ENCODE measurements around the gene MITD1. TPM values are rescaled to one million over a fixed set of nuclear protein-coding genes. Genes with fewer than 3 reads are reported as not detected.
"Not testable (repeated sequence)": the region's sequence is repeated elsewhere in the genome, so short reads cannot be mapped to it uniquely, and the experiment has no call there.

MITD1 gene
- total RNA-seq, 1 experiment from 2014 or later: 65.1 TPM

DNA sequence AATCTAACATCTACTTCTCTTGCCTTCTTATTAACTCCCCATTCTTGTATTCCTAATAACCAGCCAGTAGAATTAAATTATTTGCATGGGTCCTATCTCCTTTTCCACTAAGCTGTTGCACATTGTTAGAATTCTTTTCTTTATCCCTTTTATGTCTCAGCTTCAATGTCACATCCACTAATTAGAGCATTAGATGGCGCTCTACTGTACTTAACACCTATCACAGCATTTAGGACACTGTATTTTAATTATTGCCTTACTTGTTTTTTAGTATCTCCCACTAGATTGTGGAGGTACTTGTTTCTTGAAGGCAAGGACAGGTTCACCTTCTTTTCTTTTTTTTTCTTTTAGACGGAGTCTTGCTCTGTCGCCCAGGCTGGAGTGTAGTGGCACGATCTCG lies 22.3 kb downstream of the MITD1 start:
- DNase-seq (ENCODE audit: low spot score): no peak
- in situ Hi-C loops (cut with HindIII; ENCODE audit: low sequenced_read_pairs): no loop called here

GRCh38 chr2:99156891-99157290 lies 24.0 kb downstream of the MITD1 start:
- DNase-seq (ENCODE audit: low spot score): no peak
- in situ Hi-C loops (cut with HindIII; ENCODE audit: low sequenced_read_pairs): no loop called here

GRCh38 chr2:99154643-99155536 lies 26.0 kb downstream of the MITD1 start, which contains the start of the genes LIPT1 and TSGA10:
Gene LIPT1 (plus strand): TSS chr2:99154967. CDS start chr2:99161958, 6,991 bp downstream.
Gene TSGA10 (minus strand): TSS chr2:99154942. CDS start chr2:99109439, 45,503 bp downstream.
- in situ Hi-C loops (cut with HindIII; ENCODE audit: low sequenced_read_pairs): no loop called here
- DNase-seq (ENCODE audit: low spot score): peak; percentile 90

- DNase-seq (ENCODE audit: low spot score): peak; percentile 73
- in situ Hi-C loops (cut with HindIII; ENCODE audit: low sequenced_read_pairs): no loop called here
Measured at GRCh38 chr2:99153921-99154604, 26.8 kb downstream of the MITD1 start.

DNA sequence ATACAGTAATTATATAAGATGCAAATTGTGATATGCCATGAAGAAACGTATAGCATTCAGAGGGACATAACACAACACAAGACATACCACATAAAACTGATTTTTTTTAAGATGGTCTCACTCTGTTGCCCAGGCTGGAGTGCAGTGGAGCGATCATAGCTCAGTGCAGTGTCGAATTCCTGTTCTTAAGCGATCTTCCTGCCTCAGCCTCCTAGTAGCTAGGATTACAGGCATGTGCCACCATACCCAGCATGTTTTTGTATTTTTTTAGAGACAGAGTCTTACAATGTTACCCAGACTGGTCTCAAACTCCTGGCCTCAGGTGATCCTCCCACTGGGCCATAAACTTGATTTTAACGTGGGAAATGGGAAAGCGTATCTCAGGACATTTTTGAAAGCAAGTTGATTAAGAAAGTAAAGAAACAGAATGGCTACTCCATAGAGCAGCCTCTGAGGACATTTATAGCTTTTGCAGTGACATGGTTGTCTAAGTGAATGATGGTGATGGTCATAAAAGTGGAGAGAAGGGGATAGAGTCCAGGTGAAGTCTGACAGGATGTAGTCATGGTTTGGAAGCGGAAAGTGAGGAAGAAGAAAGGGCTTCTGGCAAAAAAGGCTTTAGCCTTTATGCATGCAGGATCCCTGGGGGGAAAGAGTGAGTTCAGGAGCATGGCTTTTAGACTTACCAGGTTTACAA lies 28.5 kb downstream of the MITD1 start:
- in situ Hi-C loops (cut with HindIII; ENCODE audit: low sequenced_read_pairs): no loop called here
- no peak for DNase-seq (ENCODE audit: low spot score)

GRCh38 chr2:99150706-99151105 lies 30.2 kb downstream of the MITD1 start:
- in situ Hi-C loops (cut with HindIII; ENCODE audit: low sequenced_read_pairs): no loop called here

DNA sequence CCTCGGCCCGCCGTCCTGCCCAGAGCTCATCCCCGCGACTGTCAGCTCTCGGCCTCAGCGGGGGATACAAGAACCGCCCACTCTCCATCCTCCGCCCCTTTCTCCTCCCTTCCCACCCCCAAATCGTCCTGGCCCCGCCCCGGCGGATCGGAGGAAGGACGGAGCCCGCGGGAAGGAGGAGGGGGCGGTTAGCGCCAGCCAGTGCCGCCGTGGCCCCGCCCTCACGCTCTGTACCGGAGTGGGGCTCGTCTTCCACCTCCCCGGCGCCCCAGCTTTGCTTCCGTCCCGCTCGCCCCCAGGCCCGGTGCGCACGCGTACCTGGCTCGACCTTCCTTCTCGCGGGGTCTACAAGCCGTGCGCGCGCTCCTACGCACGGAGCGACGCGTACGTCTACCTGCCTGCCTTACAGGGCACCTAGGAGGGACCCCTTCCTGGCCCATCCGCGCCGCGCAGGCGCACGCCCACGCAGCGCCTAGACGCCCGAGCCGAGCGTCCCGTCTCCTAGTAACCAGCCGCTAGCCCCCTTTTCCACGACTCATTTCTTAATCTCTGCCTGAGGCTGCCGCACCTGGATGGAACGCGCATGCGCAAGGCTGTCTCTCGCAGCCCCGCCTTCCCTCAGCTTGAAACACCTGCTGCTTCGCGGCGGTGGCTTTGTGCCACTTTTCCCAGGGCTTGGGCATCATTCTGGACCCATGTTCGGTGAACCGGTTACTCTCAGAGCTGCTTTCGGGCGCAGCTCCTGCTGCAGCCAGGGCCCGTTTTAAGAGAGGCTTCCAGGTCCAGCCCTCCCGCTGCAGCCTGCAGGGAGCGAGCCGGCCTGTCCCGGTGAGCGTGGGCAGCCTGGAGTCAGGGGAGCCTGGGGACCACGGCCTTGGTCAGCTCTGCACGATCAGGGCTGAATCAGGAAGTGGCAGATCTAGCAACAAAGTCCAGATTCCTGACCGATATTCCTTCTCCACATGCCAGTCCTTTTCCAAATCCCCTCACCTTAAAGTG lies 39.4 kb downstream of the MITD1 start, which contains the start of gene C2orf15:
Gene C2orf15, plus strand, starts transcription at position 598 of the 999 bp plus-strand sequence. CDS start 8,852 bp downstream, outside the sequence.
- DNase-seq (ENCODE audit: low spot score): peak; percentile 97
- in situ Hi-C loops (cut with HindIII; ENCODE audit: low sequenced_read_pairs): no loop called here

More at GRCh38 chr2:99150706-99151105, 30.2 kb downstream of the MITD1 start:
- no peak for DNase-seq (ENCODE audit: low spot score)

DNA sequence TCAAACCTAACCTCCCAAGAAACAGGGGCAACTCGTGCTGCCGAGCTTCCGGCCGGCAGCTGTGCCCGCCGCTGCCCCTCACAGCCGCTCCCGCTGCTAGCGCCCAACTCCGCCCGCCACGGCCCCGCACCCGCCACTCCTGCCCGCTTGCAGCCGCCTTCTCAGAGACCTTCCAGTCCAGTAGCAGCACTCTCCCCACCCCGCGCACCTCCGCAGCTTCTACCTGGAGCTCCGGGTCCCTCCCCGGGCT lies 40.1 kb downstream of the MITD1 start:
- DNase-seq (ENCODE audit: low spot score): no peak
- in situ Hi-C loops (cut with HindIII; ENCODE audit: low sequenced_read_pairs): no loop called here

GRCh38 chr2:99140056-99140859 lies 40.6 kb downstream of the MITD1 start:
- peak; percentile 63 for DNase-seq (ENCODE audit: low spot score)
- in situ Hi-C loops (cut with HindIII; ENCODE audit: low sequenced_read_pairs): no loop called here

GRCh38 chr2:99139003-99139402 lies 41.9 kb downstream of the MITD1 start:
- in situ Hi-C loops (cut with HindIII; ENCODE audit: low sequenced_read_pairs): no loop called here
- DNase-seq (ENCODE audit: low spot score): no peak

GRCh38 chr2:99135044-99135556 lies 45.8 kb downstream of the MITD1 start:
- in situ Hi-C loops (cut with HindIII; ENCODE audit: low sequenced_read_pairs); DNase-seq (ENCODE audit: low spot score): not testable (repeated sequence)

DNA sequence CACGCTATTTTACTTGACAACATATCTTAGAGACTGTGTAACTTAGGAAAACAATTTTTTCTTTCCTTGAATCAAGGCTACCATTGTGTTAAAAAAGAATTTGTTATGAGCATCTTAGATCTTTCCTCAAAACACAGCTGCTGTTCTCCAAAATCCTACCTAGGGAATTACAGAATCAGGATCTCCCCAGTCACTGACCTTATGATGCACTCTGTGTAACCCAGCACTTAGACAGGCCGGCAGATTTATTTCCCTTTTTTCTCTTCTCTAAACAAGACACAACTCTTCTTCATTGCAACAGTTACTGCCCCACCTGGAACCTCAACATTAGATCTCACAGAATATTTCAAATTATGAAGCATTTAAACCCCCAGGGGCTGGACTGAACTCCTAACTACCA lies 52.9 kb downstream of the MITD1 start:
- in situ Hi-C loops (cut with HindIII; ENCODE audit: low sequenced_read_pairs): no loop called here
- no peak for DNase-seq (ENCODE audit: low spot score)

Other genes starting within 250 kb of the MITD1 start
- 0.43 and 2.9 TPM in 2 replicates for gene CRACDL, start 244.8 kb downstream of the MITD1 start, total RNA-seq (2014; rRNA removed; shearing (Covaris generic))
- gene C2orf15, start 39.4 kb downstream of the MITD1 start, total RNA-seq (2014; rRNA removed; shearing (Covaris generic)): 2.4 TPM in 1 of 2 replicates, not detected in the other
- gene TSGA10, start 26.1 kb downstream of the MITD1 start, total RNA-seq (2014; rRNA removed; shearing (Covaris generic)): 1.8 and 5.8 TPM in 2 replicates
- gene LIPT1, start 26.1 kb downstream of the MITD1 start, total RNA-seq (2014; rRNA removed; shearing (Covaris generic)): 6.1 and 7.7 TPM in 2 replicates
- 60.1 and 74.8 TPM in 2 replicates for gene MRPL30, start 126 bp upstream of the MITD1 start, total RNA-seq (2014; rRNA removed; shearing (Covaris generic))
- gene LYG2, start 74.6 kb upstream of the MITD1 start, total RNA-seq (2014; rRNA removed; shearing (Covaris generic)): not detected in 2 replicates
- gene LYG1, start 120.1 kb upstream of the MITD1 start, total RNA-seq (2014; rRNA removed; shearing (Covaris generic)): not detected in 2 replicates
- 102 and 106 TPM in 2 replicates for gene TXNDC9, start 155.3 kb upstream of the MITD1 start, total RNA-seq (2014; rRNA removed; shearing (Covaris generic))
- 7.4 and 8.1 TPM in 2 replicates for gene EIF5B, start 156.3 kb upstream of the MITD1 start, total RNA-seq (2014; rRNA removed; shearing (Covaris generic))

Measured in G401 (cell line).